Peyer's patch (tissue), 4 donors: ENCODE data around the gene NDRG3. TPM values are rescaled to one million over a fixed set of nuclear protein-coding genes. Genes with fewer than 3 reads are reported as not detected.
"Not testable (repeated sequence)": the region's sequence is repeated elsewhere in the genome, so short reads cannot be mapped to it uniquely, and the experiment has no call there.

Source experiments
- DNase-seq, 3 donors: peaks; one replicate each; pipeline ENCODE4 v3.0.0-alpha.2; 2017 to 2019
- H3K27ac ChIP-seq, 4 donors: fragments of 200-600 bp; sonication (generic); one replicate each; pipeline ENCODE4 v1.5.1; 2016 to 2019
- H3K27me3 ChIP-seq, 2 donors: fragments of 200-600 bp; sonication (generic); one replicate each; pipeline ENCODE4 v1.5.1; 2019
- H3K36me3 ChIP-seq, 3 donors: fragments of 200-600 bp; sonication (generic); one replicate each; pipeline ENCODE4 v1.5.1; 2016 to 2019
- H3K4me1 ChIP-seq, 4 donors: fragments of 200-600 bp; sonication (generic); one replicate each; pipeline ENCODE4 v1.5.1; 2016 to 2019
- H3K4me3 ChIP-seq, 4 donors: fragments of 200-600 bp; sonication (generic); 1 replicate in 3 of 4; 2 replicates in 1 of 4; pipeline ENCODE4 v1.5.1; 2016 to 2019; ENCODE audit warnings: mild to moderate bottlenecking in 1 of 4
- H3K9me3 ChIP-seq, 4 donors: fragments of 200-600 bp; sonication (generic); one replicate each; pipeline ENCODE4 v1.5.1; 2016 to 2019; ENCODE audit warnings: mild to moderate bottlenecking in 1 of 4
- POLR2A ChIP-seq, 2 donors: fragments of 450-650 bp; IDR thresholded peaks; one replicate each; pipeline ENCODE4 v1.5.1; 2017; ENCODE audit warnings: antibody characterized with exemption in 2 of 2, mild to moderate bottlenecking in 2 of 2, moderate library complexity in 2 of 2
- total RNA-seq, 4 donors: library from RNA; depleted of rRNA; stranded (reverse); fragments of >200 nt; gene quantifications; one replicate each; pipeline ENCODE4 v1.1.0, GENCODE V29; 2016
- TF ChIP-seq, protein P1 (sequence below), 6 experiments: fragments of 450-650 bp in 4 of 6; fragments of 200-600 bp in 2 of 6; sonication (generic) in 1 of 6; IDR thresholded peaks; one replicate each; pipeline ENCODE4 v1.5.1; 2017 to 2019; ENCODE audit warnings: antibody characterized with exemption in 6 of 6, mild to moderate bottlenecking in 3 of 6, moderate library complexity in 1 of 6

NDRG3 gene
- total RNA-seq, 4 donors from 2014 or later = 12.6 to 28.4 (median 22.6) TPM

DNA sequence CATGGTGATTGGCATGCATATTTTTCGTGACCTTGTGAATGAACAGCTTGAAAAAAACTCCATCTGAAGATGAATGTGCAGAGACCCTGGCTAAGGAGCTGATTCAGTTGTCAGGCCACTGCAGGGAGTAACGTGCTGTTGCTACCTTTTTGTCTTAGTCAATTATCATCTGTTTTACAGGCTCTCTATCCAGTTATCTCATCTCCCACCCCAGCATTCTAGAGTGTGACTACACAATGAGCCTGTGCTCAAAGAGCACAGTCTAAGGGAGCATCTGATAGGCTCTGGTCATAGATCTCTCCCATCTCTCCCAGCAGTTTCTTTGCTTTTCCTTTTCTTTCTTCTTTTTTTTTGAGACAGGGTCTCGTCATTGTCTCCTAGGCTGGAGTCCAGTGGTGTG is 45.5 kb downstream of the NDRG3 start:
- DNase-seq = no peak
- TF ChIP-seq POLR2A (IDR thresholded peaks at IDR 0.05) = no peak
- TF ChIP-seq, protein P1, sequence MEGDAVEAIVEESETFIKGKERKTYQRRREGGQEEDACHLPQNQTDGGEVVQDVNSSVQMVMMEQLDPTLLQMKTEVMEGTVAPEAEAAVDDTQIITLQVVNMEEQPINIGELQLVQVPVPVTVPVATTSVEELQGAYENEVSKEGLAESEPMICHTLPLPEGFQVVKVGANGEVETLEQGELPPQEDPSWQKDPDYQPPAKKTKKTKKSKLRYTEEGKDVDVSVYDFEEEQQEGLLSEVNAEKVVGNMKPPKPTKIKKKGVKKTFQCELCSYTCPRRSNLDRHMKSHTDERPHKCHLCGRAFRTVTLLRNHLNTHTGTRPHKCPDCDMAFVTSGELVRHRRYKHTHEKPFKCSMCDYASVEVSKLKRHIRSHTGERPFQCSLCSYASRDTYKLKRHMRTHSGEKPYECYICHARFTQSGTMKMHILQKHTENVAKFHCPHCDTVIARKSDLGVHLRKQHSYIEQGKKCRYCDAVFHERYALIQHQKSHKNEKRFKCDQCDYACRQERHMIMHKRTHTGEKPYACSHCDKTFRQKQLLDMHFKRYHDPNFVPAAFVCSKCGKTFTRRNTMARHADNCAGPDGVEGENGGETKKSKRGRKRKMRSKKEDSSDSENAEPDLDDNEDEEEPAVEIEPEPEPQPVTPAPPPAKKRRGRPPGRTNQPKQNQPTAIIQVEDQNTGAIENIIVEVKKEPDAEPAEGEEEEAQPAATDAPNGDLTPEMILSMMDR (IDR thresholded peaks at IDR 0.05) = no peak
- H3K9me3 ChIP-seq = no peaks in the 10 kb centered on the region

DNA sequence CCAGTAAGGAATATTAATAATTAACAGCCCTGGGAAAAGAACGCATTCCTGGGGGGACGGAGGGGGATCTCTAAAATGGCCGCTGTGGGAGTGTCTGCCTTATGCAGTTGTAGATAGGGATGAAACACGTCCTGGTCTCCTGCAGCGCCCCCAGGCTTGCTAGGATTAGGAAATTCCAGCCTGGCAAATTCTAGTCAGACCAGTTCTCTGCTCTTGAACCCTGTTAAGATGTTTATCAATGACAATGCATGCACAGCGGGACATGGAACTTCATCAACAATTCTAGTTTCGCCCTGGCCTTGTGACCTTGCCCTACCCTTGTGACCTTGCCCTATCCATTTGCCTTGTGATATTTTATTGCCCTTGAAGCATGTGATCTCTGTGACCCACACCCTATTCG is 50.4 kb downstream of the NDRG3 start:
- H3K27ac ChIP-seq, H3K27me3 ChIP-seq, H3K4me1 ChIP-seq, H3K9me3 ChIP-seq, DNase-seq, H3K4me3 ChIP-seq, H3K36me3 ChIP-seq: not testable (repeated sequence)

More for the DNA sequence above, 45.5 kb downstream of the NDRG3 start:
- H3K27ac ChIP-seq = no peak overlapping the region
- H3K36me3 ChIP-seq = no peaks in the 10 kb centered on the region
- H3K4me1 ChIP-seq = no peaks in the 10 kb centered on the region
- no peak overlapping the region for H3K4me3 ChIP-seq
- H3K27me3 ChIP-seq = no peaks in the 10 kb centered on the region

DNA sequence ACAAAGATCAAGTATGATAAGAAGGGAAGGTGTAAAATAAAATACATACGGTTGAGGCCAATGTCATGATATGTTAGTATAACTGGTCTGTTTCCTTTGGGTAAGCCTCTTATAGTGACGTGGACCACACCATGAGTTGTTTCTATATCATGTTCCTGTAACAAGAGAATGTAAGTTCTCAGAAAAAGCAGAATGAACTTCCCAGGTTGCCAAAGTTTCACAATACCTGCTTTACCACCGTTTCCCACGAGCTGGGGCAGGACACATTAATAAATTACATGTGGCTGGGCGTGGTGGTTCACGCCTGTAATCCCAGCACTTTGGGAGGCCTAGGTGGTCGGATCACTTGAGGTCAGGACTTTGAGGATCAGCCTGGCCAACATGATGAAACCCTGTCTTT is 57.3 kb downstream of the NDRG3 start:
- Histone ChIP-seq H3K27ac (no peak overlapping the region), H3K4me1 (no peaks in the 10 kb centered on the region), H3K27me3 (no peaks in the 10 kb centered on the region), H3K4me3 (no peak overlapping the region), H3K9me3 (no peaks in the 10 kb centered on the region), H3K36me3 (peaks cover 0 to 19% (median 0%) of the 10 kb centered on the region in 3 donors)
- DNase-seq = no peak
- no peak for TF ChIP-seq POLR2A (IDR thresholded peaks at IDR 0.05)
- TF ChIP-seq, protein P1 (IDR thresholded peaks at IDR 0.05) = no peak

DNA sequence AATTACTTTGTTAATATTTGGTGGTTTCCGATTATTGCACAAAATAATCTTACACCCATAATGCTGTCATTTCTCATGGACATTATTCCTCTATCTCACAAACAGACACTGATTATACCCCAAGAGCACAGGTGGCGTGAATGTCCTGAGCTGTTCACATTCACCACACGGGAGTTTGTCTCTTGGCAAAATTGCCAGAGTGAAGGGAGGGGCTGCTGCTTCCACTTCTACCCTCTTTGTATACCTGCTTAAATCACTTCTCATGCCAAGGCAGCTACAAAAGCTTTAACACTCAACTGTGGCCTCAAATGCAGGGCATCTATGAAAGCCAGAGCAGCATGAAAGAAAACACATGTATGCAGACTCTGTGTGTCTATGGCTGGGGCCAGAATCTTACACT is 58.0 kb downstream of the NDRG3 start:
- Histone ChIP-seq H3K4me3 (no peak overlapping the region), H3K27me3 (no peaks in the 10 kb centered on the region), H3K9me3 (no peaks in the 10 kb centered on the region), H3K36me3 (peaks cover 0 to 19% (median 0%) of the 10 kb centered on the region in 3 donors), H3K4me1 (no peaks in the 10 kb centered on the region), H3K27ac (no peak overlapping the region)
- DNase-seq = no peak
- no peak for TF ChIP-seq POLR2A (IDR thresholded peaks at IDR 0.05)
- TF ChIP-seq, protein P1 (IDR thresholded peaks at IDR 0.05) = no peak

DNA sequence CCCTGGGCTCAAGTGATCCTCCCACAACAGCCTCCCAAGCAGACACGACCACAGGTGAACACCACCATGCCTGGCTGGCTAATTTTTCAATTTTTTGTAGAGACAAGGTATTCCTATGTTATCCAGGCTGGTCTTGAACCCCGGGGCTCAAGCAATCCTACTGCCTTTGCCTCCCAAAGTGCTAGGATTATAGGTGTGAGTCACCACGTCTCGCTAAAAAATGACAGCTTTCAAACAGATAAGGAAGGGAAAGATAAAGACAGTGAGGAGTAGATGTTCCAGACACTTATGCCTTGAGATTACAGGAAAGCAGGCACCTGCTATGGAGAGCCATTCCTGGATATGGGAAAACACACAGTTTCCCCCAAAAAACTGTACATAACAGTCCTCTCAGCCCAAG is 58.9 kb downstream of the NDRG3 start:
- no peak for DNase-seq
- no peak for TF ChIP-seq POLR2A (IDR thresholded peaks at IDR 0.05)
- TF ChIP-seq, protein P1 (IDR thresholded peaks at IDR 0.05) = no peak
- H3K9me3 ChIP-seq = no peaks in the 10 kb centered on the region
- H3K36me3 ChIP-seq = peaks cover 0 to 26% (median 0%) of the 10 kb centered on the region in 3 donors
- H3K4me1 ChIP-seq = no peaks in the 10 kb centered on the region
- H3K27ac ChIP-seq = no peak overlapping the region
- no peaks in the 10 kb centered on the region for H3K27me3 ChIP-seq
- no peak overlapping the region for H3K4me3 ChIP-seq

DNA sequence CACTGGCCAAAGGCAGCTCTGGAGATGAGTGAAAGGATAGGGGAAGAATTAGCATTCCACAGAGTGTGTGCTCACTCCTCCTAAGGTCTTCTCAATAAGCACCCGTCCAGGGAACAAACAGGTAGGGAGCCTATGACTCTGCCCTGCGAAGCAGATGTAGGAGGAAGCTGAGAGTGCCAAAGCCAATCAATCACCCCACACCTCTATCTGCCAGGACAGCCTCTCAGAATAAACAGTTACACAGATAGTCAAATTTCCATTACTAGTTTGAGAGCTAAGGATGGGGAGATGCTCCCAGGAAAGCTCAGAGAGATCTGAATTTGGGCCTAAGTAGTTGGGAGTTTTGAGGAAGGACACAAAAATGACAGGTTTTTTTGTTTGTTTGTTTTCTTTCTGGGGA is 59.4 kb downstream of the NDRG3 start:
- no peak for TF ChIP-seq POLR2A (IDR thresholded peaks at IDR 0.05)
- TF ChIP-seq, protein P1 (IDR thresholded peaks at IDR 0.05) = no peak
- H3K27ac ChIP-seq = no peak overlapping the region
- no peak for DNase-seq
- H3K4me1 ChIP-seq = no peaks in the 10 kb centered on the region
- H3K36me3 ChIP-seq = peaks cover 0 to 29% (median 0%) of the 10 kb centered on the region in 3 donors
- no peaks in the 10 kb centered on the region for H3K27me3 ChIP-seq
- H3K4me3 ChIP-seq = no peak overlapping the region
- H3K9me3 ChIP-seq = no peaks in the 10 kb centered on the region
